Smooth muscle cell (in vitro differentiated cells): Measurements from ENCODE around the gene MAPKAP1. TPM values are rescaled to one million over a fixed set of nuclear protein-coding genes. Genes with fewer than 3 reads are reported as not detected.

Experiments
- DNase-seq: peaks from one replicate; lab custom pipeline; 2025; ENCODE audit not compliant: unreplicated experiment; lab: John Stamatoyannopoulos, UW
- H2AFZ ChIP-seq: fragments of 200-600 bp; sonication (generic); 2 replicates; pipeline ENCODE4 v1.6.0; 2016; ENCODE audit warnings: antibody characterized with exemption, low read depth, mild to moderate bottlenecking
- H3F3A ChIP-seq: fragments of 200-600 bp; sonication (generic); 2 replicates; pipeline ENCODE4 v1.6.0; 2017; ENCODE audit warnings: antibody characterized with exemption, low read depth
- H3K27ac ChIP-seq: fragments of 200-600 bp; sonication (generic); 2 replicates; pipeline ENCODE4 v1.5.1; 2016; ENCODE audit warnings: low read depth, mild to moderate bottlenecking
- H3K27me3 ChIP-seq: fragments of 200-600 bp; sonication (generic); 2 replicates; pipeline ENCODE4 v1.6.1; 2016; ENCODE audit warnings: low read depth, mild to moderate bottlenecking
- H3K36me3 ChIP-seq: fragments of 200-600 bp; sonication (generic); 2 replicates; pipeline ENCODE4 v1.5.1; 2016; ENCODE audit warnings: low read depth
- H3K4me1 ChIP-seq: fragments of 200-600 bp; sonication (generic); 2 replicates; pipeline ENCODE4 v1.5.1; 2016; ENCODE audit warnings: low read depth
- H3K4me2 ChIP-seq: fragments of 200-600 bp; sonication (generic); 2 replicates; pipeline ENCODE4 v1.6.0; 2016; ENCODE audit warnings: mild to moderate bottlenecking
- H3K4me3 ChIP-seq: fragments of 200-600 bp; sonication (generic); 2 replicates; pipeline ENCODE4 v1.5.1; 2016; ENCODE audit warnings: mild to moderate bottlenecking
- H3K79me2 ChIP-seq: fragments of 200-600 bp; sonication (generic); 2 replicates; pipeline ENCODE4 v1.6.0; 2016; ENCODE audit warnings: low read depth, mild to moderate bottlenecking
- H3K9ac ChIP-seq: fragments of 200-600 bp; sonication (generic); 2 replicates; pipeline ENCODE4 v1.6.0; 2016; ENCODE audit warnings: low read depth
- H3K9me3 ChIP-seq: fragments of 200-600 bp; sonication (generic); replicated peaks from 2 replicates; pipeline ENCODE4 v1.5.1; 2016; ENCODE audit warnings: low read depth
- H4K20me1 ChIP-seq: fragments of 200-600 bp; sonication (generic); 2 replicates; pipeline ENCODE4 v1.6.0; 2016; ENCODE audit warnings: low read depth
- CTCF ChIP-seq: fragments of 200-600 bp; sonication (generic); IDR thresholded peaks from 2 replicates; pipeline ENCODE4 v1.5.1; 2017; ENCODE audit warnings: borderline replicate concordance, mild to moderate bottlenecking, antibody characterized with exemption; ENCODE audit not compliant: insufficient read depth, poor library complexity, severe bottlenecking
- WGBS: methylation state at CpG from one replicate; pipeline ENCODE4 v1.1.7; 2016; ENCODE audit warnings: low lambda C conversion rate; 5-methylcytosine and 5-hydroxymethylcytosine counted together
- polyA plus RNA-seq: library from polyadenylated mRNA; unstranded; fragments of >200 nt; fragmentation: Nextera tagmentation; extraction: Ambion mirVana; gene quantifications from 2 replicates; pipeline ENCODE4 v1.2.1, GENCODE V29; 2016
- total RNA-seq: library from RNA; depleted of rRNA; stranded (reverse); fragments of >200 nt; gene quantifications from 2 replicates; pipeline ENCODE4 v1.2.3, GENCODE V29; 2014

MAPKAP1 gene
- total and polyA plus RNA-seq, 2 experiments from 2014 or later, result 50.1 to 74.5 TPM

GRCh38 chr9:125752070-125752628 is 45.1 kb upstream of the MAPKAP1 start:
- Histone ChIP-seq H3K36me3 (no peaks in the 10 kb centered on the region), H2AFZ (no peak overlapping the region), H3K4me2 (peak overlapping the region; percentile 30), H3K27ac (no peak overlapping the region), H3K4me1 (peaks cover 78% of the 10 kb centered on the region), H3K27me3 (no peaks in the 10 kb centered on the region), H3K79me2 (peaks cover 67% of the 10 kb centered on the region), H4K20me1 (peaks cover 43% of the 10 kb centered on the region), H3K9me3 (no peaks in the 10 kb centered on the region), H3K9ac (no peak overlapping the region), H3K4me3 (no peak overlapping the region), H3F3A (no peaks in the 10 kb centered on the region)
- no peak for TF ChIP-seq CTCF
- 45% methylated on average over 3 of the region's 3 CpGs for WGBS
- DNase-seq, result no peak

GRCh38 chr9:125750627-125751011 is 43.6 kb upstream of the MAPKAP1 start:
- Histone ChIP-seq H2AFZ (no peak overlapping the region), H3K4me2 (peak overlapping the region; percentile 92), H3K9ac (no peak overlapping the region), H3K27me3 (no peaks in the 10 kb centered on the region), H3K4me1 (peaks cover 66% of the 10 kb centered on the region), H3F3A (peaks cover 3% of the 10 kb centered on the region), H3K4me3 (peak overlapping the region; percentile 88), H3K36me3 (no peaks in the 10 kb centered on the region), H3K9me3 (no peaks in the 10 kb centered on the region), H3K27ac (no peak overlapping the region), H4K20me1 (peaks cover 29% of the 10 kb centered on the region), H3K79me2 (peaks cover 57% of the 10 kb centered on the region)
- no peak for DNase-seq
- 41% methylated on average over 6 of the region's 6 CpGs for WGBS
- TF ChIP-seq CTCF, result no peak

- Histone ChIP-seq H3K9ac (no peak overlapping the region), H3K36me3 (no peaks in the 10 kb centered on the region), H3K4me3 (peak overlapping the region; percentile 88), H3K9me3 (no peaks in the 10 kb centered on the region), H3F3A (peaks cover 8% of the 10 kb centered on the region), H3K4me1 (peaks cover 61% of the 10 kb centered on the region), H2AFZ (no peak overlapping the region), H3K27me3 (no peaks in the 10 kb centered on the region), H3K4me2 (peak overlapping the region; percentile 92), H3K79me2 (peaks cover 52% of the 10 kb centered on the region), H3K27ac (no peak overlapping the region), H4K20me1 (peaks cover 25% of the 10 kb centered on the region)
- no peak for DNase-seq
- no peak for TF ChIP-seq CTCF
- WGBS, result 57% methylated on average over 4 of the region's 4 CpGs
Observed at GRCh38 chr9:125749951-125750626, 43.1 kb upstream of the MAPKAP1 start.
